DND-41 (cell line): ENCODE measurements around the gene TRAM2.

Experiments used
- EZH2 ChIP-seq: IDR thresholded peaks from 3 replicates; pipeline ENCODE4 v1.6.1; 2012; ENCODE audit warnings: borderline replicate concordance, low read depth, mild to moderate bottlenecking, moderate library complexity, low read length, inconsistent platforms; ENCODE audit not compliant: severe bottlenecking
- TF ChIP-seq, protein P1 (sequence below): IDR thresholded peaks from 2 replicates; pipeline ENCODE4 v1.5.1; 2012; ENCODE audit warnings: borderline replicate concordance, low read length, moderate library complexity, mild to moderate bottlenecking; ENCODE audit not compliant: poor library complexity, severe bottlenecking; ENCODE audit errors: extremely low read depth

GRCh38 chr6:52584203-52584602, 7.3 kb upstream of the TRAM2 start:
- TF ChIP-seq EZH2, result no peak
- TF ChIP-seq, protein P1, sequence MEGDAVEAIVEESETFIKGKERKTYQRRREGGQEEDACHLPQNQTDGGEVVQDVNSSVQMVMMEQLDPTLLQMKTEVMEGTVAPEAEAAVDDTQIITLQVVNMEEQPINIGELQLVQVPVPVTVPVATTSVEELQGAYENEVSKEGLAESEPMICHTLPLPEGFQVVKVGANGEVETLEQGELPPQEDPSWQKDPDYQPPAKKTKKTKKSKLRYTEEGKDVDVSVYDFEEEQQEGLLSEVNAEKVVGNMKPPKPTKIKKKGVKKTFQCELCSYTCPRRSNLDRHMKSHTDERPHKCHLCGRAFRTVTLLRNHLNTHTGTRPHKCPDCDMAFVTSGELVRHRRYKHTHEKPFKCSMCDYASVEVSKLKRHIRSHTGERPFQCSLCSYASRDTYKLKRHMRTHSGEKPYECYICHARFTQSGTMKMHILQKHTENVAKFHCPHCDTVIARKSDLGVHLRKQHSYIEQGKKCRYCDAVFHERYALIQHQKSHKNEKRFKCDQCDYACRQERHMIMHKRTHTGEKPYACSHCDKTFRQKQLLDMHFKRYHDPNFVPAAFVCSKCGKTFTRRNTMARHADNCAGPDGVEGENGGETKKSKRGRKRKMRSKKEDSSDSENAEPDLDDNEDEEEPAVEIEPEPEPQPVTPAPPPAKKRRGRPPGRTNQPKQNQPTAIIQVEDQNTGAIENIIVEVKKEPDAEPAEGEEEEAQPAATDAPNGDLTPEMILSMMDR, result no peak
